GM19035 (cell line): ENCODE data around the gene SHQ1.
"Not testable (repeated sequence)": the region's sequence is repeated elsewhere in the genome, so short reads cannot be mapped to it uniquely, and the experiment has no call there.

Experiments
- ATAC-seq: cut with Tn5 transposase; IDR thresholded peaks from one replicate; pipeline ENCODE4 v1.9.1; 2021; ENCODE audit not compliant: unreplicated experiment

SHQ1 gene

DNA sequence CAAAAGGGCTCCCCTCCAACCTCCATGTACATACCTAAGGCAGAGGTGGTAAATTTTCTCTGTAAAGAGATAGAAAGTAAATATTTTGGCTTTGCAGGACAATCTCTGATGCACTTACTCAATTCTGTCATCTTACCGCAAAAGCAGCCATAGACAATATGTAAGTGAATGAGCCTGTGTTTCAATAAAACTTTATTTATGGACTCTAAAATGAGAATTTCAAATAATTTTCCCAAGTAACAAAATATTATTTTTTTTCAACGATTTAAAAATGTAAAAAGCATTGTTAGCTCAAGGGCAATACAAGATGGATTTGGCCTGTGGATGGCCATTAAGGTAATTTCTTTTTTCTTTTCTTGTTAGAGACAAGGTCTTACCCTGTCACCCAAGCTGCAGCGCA lies 44.7 kb downstream of the SHQ1 start:
- ATAC-seq = no peak

DNA sequence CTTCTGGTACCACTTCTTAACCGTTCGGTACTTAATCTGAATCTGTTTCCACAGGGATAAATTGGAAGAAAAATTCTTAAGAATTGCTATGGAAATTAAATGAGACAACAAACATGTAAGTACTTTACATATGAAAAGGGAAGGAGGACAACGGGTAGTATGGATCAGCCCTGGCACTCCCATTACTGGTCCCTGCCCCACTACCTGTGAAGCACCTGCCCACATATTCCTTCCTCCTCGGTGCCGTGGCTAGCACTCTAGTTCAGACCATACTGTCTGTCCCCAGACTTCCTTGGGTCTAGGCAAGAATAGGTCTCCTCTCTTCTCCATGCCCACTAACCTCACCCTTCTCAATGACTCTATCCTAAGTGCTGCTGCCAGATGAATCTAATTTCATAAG lies 46.2 kb downstream of the SHQ1 start:
- ATAC-seq = no peak

GRCh38 chr3:72800869-72801268 lies 47.4 kb downstream of the SHQ1 start:
- ATAC-seq = no peak

- no peak for ATAC-seq
These were observed 49.6 kb downstream of the SHQ1 start for GRCh38 chr3:72798552-72799195.

DNA sequence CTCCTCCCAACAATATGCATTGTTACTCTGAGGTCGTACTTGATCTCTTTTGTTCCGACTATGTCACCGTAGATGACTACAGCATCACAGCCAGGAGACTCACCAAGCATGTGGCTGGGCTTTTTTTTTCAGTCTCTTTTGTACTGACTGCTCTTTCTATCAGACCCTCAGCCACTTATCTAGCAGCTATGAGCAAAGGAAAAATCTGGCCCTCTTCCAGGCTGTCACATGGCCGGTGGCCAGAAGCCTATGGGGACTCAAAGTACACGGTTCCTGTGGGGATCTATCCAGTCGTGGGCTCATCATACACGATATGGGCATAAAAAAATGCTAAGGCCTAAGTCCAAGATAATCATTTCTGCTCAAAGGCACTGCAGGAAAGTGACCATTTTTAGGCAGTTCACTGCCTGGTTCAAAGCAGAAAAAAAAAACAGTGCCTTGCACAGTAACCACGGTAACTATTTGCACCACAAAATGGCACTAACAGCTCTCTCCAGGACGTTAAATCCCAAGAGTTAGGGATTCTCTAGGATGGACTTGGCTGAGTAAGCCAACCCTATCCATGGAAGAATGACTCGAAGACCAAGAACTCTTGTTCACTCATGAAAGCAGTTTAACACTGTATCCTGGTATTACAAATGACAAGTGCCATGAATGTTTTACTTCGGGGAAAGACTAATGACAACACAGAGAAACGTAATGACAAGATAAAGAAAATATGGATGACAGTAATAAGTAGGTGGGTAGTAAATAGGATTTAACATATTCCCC lies 50.3 kb downstream of the SHQ1 start:
- ATAC-seq = no peak

DNA sequence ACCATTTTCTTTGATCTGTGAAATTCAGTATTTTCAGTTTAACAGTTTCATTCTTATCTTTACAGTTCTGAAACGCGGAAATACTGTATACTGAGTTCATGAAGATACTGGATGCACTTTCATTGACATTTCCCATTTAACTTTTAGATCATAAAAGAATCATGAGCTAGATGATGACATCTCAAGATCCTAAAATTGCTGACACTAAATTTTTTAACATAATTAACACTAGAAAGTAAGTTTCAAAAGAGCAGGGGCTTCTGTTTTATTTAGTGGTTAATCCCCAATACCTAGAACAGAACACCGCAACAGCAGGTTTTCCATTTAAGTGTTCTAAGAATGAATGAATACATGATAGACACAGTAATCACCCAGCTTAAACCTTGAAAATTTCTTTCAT lies 54.2 kb downstream of the SHQ1 start:
- no peak for ATAC-seq

DNA sequence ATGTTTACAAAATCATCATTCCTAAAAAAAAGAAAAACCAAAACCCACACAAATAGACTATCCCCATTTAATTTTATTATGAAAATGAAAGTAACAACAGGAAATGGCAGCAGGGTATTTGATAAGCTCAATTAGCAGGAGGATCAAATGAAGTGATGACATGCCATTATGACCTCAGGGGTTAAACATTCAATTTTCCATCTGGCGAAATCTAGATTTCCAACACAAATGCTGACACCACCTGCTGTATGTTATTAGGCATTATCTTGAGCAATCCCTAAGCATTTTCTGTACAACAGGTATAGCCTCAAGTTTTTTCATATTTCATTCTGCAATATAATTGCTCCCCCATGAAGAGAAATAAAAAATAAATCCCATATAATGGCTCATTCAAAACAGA lies 57.1 kb downstream of the SHQ1 start:
- ATAC-seq = no peak

DNA sequence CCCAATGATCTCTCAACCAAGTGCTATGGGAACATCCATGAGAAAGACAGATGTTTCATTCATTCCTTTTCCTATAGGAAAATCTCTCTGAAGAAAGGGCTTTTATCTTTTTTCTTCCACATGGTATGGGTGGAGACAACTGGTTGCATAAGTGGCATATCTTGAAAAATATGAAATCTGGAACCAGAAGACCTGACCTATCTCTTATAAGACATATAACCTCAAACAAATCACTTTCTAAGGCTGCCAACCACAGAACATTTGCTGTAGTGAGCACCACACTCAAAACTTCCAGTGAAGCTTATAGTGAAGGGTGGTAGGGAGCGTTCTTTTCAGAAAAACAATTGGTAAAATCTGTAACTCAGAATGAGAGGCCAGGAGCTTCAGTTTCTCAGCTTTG lies 58.5 kb downstream of the SHQ1 start:
- no peak for ATAC-seq

GRCh38 chr3:72788232-72788631 lies 60.0 kb downstream of the SHQ1 start:
- ATAC-seq = not testable (repeated sequence)

DNA sequence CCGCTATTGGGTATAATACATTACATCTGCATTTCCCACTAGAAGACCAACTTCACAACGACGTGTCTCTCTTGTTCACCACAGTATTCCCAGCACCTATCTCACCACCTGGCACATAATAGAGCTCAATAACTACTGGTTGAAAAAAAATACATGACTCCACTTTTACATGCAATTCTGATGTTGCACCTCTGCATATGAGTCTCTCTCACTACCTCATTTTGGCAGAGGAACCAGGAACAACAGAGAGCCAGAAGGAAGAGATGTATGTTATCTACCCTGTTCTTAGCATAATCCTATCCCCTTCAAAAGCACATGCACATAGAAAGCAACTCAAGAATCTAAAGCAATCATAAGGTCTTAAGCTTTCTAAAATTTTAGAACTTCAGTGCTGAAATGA lies 61.6 kb downstream of the SHQ1 start:
- ATAC-seq = no peak

GRCh38 chr3:72784226-72784625 lies 64.0 kb downstream of the SHQ1 start:
- no peak for ATAC-seq

- no peak for ATAC-seq
These were observed 65.7 kb downstream of the SHQ1 start for GRCh38 chr3:72782521-72782920.

GRCh38 chr3:72769758-72770540 lies 78.3 kb downstream of the SHQ1 start:
- no peak for ATAC-seq

DNA sequence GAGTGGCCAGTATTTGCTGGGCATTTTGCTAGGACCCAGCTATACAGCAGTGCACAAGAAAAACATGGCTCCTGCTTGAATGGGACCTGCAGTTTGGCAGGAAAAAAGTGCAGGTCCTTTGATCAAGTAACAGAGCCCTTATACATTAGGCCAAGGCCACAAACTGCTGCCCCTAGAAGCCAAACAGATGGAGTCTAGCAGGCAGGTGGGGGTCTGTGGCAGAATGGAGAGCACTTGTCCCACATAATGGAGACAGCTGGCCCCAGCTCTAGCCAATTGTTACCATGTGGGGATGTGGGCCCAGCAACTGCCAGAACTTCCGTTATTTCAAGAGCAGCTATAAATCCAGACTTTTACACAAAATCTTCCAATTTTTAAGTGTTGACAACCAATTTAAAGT lies 79.3 kb downstream of the SHQ1 start:
- no peak for ATAC-seq

DNA sequence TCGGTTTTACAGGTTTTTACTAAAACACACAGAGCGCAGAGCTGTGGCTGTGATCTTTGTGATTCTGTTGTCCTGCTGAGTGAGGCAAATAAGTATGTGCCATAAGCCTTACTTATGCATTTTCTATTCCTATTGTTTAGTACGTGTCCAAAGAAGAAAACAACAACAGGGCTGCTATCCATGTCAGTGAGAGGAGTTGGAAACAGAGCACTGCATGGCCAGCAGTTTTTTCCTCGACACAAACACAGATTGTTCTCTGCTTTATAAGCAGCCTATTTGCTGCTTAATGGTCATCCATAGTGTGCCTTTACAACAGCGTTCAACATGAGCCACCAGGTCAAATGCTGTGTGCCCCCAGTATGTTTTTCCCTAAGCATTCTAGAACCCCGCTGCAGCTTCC lies 79.8 kb downstream of the SHQ1 start:
- ATAC-seq = no peak

GRCh38 chr3:72768006-72768441 lies 80.2 kb downstream of the SHQ1 start:
- no peak for ATAC-seq

DNA sequence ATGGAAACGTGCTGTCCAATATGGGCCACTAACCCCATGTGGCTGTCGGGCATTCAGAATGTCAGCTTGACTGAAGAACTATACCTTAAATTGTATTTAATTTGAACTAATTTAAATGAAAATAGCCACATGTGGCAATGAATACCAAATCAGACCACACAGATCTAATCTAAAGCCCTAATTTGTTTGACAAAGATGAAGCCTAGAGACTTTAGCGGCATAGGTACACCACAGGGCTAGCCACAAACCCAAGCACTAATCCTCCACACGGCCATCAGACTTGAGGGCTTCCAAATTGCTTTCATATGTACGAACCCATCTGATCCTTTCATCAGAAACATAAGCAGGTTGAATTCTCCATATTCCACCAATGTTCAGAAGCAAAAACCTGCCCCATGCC lies 81.4 kb downstream of the SHQ1 start:
- ATAC-seq = no peak

DNA sequence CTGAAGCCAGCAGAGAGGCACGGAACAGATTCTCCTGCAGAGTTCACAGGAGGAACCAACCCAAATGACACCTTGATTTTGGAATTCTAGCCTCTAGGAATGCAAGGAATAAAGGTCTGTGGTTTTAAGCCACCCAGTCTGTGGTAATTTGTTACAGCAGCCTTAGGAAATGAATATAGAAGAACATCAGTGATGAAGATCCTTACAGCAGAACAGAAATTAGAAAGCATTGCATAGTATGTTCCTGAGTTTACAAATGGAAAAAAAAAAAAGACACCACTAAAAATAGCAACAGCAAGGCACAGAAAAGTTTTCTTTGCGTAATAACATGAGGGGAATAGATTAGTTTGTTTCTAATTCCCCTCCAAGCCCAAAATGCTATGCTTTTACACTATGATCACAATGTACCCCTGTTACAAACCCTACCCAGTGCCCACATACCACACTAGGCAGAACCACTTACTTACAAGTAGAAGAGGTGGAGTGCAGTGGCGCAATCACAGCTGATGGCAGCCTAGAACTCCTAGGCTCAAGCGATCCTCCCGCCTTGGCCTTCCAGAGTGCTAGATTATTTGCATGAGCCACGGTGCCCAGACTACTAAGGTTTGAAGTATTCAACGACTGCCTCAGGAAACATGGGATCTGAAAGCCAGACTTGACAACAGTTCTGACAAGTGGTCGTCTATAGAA lies 84.3 kb downstream of the SHQ1 start:
- no peak for ATAC-seq

DNA sequence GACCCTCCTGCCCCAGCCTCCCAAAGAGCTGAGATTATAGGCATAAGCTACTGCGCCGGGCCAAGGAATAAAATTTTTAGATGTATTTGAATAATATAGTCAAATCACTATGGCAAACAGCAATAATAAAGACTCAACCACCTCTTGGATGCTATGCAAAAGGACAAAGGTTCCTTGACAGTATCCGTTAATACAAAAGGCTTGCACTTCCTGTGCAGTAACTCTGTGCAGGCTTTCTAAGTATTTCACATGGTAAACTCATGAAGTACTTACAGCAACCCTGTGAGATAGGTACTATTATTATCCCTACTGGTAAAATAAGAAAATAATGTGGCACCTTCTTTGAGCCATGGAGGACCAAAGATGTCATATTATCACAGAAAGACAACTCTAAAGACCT lies 86.8 kb downstream of the SHQ1 start:
- ATAC-seq = no peak

DNA sequence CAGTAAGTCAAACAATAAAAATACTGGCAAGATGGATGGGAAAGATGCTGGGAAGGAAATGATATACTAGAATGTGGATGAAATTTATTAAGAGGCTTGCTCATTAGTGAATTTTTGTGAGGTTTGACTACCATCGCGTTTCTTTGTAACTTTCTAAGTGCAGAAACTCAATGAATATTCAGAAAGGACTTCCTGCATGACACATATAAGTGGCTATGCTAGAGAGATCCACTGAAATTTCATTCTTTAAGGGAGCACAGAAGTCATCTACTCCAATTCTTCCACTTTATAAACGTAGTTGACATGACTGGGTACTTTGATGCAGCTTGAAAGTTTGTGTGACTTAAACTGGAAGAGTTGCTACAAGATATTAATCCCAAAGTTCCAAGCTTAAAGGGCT lies 88.0 kb downstream of the SHQ1 start:
- ATAC-seq = no peak

- ATAC-seq = peak; percentile 100
These were observed 91.3 kb downstream of the SHQ1 start for GRCh38 chr3:72756900-72757299.
